Right lung (tissue), 5 donors: ENCODE measurements around the gene SEPHS2. TPM values are rescaled to one million over a fixed set of nuclear protein-coding genes. Genes with fewer than 3 reads are reported as not detected.
A peak's percentile ranks its signal among the peaks of the same experiment; 100 is the strongest.

Source experiments
- DNase-seq, 2 donors: peaks; one replicate each; pipeline ENCODE4 v3.0.0-alpha.2; 2013
- polyA plus RNA-seq, 5 donors: library from polyadenylated mRNA; unstranded; fragments of 120-200 nt; gene quantifications; one replicate each; pipeline versions ENCODE4 v1.2.1 to v1.2.3, GENCODE V29; 2013; ENCODE audit warnings: inconsistent platforms in 1 of 5, low replicate concordance in 1 of 5; ENCODE audit not compliant: insufficient read length in 5 of 5, insufficient read depth in 1 of 5

The SEPHS2 gene
- polyA plus RNA-seq, 5 donors = 30.6 to 34.1 (median 32.7) TPM

- no peak for DNase-seq
These were observed 10.8 kb downstream of the SEPHS2 start for GRCh38 chr16:30434852-30435251.

- no peak for DNase-seq
These were observed 15.2 kb downstream of the SEPHS2 start for GRCh38 chr16:30430428-30430970.

GRCh38 chr16:30429678-30430427, 15.8 kb downstream of the SEPHS2 start, which contains the start of gene DCTPP1:
TSS of gene DCTPP1 (minus strand) at chr16:30430030. CDS start at chr16:30429980, 50 bp downstream.
- peak; percentile 90 to 94 for DNase-seq

- DNase-seq = no peak
These were observed 16.3 kb downstream of the SEPHS2 start for GRCh38 chr16:30429418-30429677.

- no peak for DNase-seq
These were observed 17.6 kb downstream of the SEPHS2 start for GRCh38 chr16:30428055-30428454.

- no peak for DNase-seq
These were observed 24.7 kb downstream of the SEPHS2 start for GRCh38 chr16:30421010-30421409.

GRCh38 chr16:30418350-30419181, 27.1 kb downstream of the SEPHS2 start:
- no peak for DNase-seq

DNA sequence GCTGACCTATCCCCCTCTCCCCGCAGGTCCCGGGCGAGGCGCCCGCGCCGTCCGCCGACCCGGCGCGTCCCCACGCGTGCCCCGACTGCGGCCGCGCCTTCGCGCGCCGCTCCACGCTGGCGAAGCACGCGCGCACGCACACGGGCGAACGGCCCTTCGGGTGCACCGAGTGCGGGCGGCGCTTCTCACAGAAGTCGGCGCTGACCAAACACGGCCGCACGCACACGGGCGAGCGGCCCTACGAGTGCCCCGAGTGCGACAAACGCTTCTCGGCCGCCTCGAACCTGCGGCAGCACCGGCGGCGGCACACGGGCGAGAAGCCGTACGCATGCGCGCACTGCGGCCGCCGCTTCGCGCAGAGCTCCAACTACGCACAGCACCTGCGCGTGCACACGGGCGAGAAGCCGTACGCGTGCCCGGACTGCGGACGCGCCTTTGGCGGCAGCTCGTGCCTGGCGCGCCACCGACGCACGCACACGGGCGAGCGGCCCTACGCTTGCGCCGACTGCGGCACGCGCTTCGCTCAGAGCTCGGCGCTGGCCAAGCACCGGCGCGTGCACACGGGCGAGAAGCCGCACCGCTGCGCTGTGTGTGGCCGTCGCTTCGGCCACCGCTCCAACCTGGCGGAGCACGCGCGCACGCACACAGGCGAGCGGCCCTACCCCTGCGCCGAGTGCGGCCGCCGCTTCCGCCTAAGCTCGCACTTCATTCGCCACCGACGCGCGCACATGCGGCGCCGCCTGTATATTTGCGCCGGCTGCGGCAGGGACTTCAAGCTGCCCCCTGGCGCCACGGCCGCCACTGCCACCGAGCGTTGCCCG, 27.9 kb downstream of the SEPHS2 start:
- DNase-seq = peak; percentile 90 to 92

DNA sequence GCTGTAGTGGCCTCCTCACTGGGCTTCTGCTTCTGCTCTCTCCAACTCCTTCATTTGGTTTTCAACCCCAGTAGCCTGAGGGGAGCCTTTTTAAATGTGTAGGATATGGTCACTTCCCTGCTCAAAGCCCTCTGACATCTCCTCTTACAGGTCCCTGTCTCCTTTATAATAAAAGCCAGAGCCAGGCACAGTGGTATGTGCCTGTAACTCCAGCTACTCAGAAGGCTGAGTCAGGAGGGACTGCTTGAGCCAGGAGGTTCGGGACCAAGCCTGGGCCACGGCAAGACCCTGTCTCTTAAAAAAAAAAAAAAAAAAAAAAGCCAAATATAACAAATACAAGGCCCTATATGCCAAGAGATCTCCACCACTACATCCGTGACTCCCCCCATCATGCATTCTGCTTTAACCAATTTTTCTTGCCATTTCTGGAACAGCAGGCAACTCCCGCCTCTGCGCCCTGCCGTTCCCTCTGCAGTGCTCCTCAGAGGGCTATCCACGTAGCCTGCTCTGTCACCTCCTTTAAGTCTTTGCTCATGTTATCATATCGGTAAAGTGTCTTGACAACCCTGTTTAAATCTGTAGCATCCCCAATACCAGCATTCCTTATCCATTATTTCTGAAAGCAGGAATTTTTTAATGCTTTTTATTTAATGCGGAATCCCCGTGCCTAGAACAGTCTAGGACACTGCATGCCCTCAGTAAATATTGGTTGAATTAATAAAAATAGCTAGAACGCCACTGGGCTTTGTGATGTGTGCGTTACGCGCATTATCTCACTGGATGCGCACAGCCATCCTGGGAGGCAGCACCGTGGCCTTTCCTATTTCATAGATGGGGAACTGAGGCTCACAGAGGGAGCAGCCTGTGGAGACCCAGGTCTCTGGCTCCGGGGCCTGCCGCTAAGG, 28.8 kb downstream of the SEPHS2 start:
- no peak for DNase-seq

DNA sequence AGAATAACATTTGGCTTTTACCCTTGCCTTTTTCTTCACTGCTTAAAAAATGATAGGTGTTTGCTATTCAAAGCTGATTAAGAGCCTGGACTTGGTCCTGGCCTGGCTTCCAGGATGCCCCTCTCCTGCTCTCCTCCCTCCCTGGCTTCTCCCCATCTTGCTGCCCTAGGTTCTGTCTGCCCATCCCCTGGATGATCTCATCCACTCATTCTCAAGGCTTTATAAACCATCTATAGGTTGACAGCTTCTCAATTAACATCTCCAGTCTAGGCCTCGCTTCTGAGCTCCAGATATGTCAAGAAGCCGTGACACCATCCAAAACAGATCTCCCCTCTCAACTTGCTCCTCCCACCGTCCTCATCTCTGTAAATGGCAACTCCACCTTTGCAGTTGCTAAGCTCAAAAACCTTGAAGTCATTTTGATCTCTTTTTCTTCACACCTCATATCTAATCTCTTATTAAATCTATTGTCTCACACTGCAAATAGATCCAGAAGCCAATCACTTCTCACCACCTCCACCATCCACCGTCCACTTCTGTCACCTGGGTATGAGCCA, 29.5 kb downstream of the SEPHS2 start:
- no peak for DNase-seq

- no peak for DNase-seq
These were observed 31.5 kb downstream of the SEPHS2 start for GRCh38 chr16:30414159-30414558.

DNA sequence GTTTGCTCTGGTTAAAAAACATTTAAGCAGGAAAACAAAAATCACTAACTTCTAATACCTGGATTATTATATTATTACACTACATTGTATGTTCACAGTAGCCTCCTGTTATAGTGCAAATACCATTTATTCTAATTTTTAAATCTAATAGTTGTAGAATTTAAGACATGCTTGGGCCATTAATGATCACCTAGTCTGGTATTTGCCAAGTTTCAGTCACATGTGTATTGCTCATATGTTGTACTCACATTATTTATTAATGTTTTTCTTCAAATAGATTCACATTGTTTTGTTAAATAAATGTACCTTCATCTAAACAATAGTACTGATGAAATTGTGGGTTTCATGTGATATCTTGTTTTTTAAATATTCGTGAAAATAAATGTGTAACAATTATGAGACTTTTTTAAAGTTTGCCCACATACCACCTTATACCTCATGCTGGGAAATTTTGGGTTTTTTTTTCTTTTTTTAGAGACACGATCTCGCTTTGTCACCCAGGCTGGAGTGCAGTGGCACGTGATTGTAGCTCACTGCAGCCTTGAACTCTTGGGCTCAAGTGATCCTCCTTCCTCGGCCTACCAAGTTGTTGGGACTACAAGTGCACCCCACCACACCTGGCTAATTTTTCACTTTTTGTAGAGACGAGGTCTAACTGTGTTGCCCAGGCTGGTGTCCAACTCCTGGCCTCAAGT, 32.4 kb downstream of the SEPHS2 start:
- no peak for DNase-seq

DNA sequence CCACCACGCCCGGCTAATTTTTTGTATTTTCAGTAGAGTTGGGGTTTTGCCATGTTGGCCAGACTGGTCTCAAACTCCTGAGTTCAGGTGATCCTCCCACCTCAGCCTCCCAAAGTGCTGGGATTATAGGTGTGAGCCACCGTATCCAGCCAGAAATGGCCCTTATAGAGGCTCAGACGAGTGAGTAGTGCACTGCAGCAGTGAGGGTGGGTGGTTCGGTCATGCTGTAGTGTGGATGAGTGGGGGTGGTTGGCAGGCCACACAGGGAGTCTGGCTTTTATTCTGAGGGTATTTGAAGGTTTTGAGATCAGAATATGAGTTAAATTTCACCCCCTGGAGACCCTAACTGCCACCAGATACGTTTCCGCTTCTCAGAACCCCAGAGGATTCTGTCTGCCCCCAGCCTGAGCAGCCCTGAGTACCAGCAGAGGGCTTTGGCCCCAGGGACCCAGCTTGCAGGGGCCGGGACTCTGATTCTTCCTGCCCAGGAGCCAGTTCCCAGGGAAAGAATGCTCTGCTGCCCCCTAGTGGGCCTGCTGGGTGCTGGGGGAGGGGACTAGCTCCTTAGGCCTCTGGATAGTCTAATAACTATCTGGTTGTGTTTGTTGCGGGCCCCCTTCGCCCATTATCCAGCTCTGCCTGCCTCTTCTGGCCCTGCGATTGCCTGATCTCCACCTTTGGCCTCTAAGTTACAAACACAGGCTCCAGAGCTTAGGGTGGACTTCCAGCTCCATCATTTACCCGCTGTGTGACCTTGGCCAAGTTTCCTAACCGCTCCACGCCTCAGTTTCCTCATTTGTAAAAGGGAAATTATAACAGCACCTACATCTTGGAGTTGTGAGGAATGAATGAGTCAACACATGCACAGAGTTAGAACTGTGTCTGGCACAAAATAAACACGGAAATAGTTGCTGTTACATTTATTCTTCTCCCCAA, 36.3 kb downstream of the SEPHS2 start:
- peak; percentile 76 to 86 for DNase-seq

GRCh38 chr16:30407804-30408534, 37.7 kb downstream of the SEPHS2 start:
- peak in 1 of 2 donors; percentile 57 for DNase-seq

DNA sequence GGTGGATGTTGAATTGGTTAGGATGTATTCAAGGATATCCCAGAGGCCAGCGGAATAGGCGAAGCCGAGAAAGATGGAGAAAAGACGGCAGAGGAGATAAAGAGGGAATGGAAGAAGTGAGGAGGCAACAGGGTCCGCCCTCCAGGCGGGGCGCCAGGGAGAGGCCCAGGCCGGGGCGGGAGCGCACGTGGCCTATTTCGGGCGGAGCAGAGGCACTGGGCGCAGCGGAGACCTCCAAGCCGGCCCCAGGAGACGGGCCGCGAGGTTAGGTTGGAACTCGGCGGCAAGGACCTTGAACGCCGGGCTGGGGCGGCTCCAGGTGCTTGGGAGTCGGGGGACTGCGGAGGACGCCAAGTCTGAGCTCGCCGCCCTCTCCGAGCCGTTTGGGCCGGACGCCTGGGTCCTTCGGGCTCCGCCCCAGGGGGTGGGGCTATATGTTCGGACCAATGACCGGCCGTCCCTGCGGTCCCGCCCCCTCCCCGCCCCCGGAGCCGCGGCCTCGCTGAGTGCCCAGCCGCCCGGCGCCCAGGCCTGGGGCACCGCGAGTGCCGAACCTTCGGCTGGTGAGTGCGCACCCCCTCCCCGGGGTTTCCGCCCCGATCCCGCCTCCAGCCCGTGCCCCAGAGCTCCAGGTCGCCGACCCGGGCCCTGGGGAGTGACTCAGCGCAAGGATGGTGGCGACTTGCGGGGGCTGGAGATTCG, 38.4 kb downstream of the SEPHS2 start, which contains the start of gene ZNF771:
ZNF771 (plus strand) TSS at position 505 of the 702 bp plus-strand sequence. CDS start 448 bp downstream, outside the sequence.
- peak; percentile 90 to 93 for DNase-seq

- DNase-seq = no peak
These were observed 38.9 kb downstream of the SEPHS2 start for GRCh38 chr16:30406795-30407101.

DNA sequence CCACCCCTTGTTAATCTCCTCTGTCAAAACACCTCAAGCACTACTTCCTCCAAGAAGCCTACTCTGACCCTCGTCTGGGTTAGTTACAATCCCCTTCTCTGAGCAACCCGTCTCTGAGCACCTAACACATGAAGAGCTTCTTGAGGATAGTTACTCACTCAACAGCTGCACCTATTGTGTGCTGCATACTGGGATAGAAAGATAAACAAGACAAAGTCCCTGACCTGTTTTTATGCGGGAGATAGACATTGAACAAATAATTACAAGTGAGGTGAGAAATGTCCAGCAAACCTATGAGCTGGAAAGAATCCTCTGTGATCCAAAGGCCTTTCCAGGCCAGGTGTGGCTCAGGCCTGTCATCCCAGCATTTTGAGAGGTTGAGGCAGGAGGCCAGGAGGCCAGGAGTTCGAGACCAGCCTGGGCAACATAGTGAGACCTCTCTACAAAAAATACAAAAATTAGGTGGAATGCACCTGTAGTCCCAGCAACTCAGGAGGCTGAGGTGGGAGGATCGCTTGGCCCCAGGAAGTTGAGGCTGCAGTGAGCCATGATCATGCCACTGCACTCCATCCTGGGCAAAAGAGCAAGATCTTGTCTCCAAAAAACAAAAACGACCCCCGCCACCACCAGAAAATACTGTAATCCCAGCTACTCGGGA, 43.8 kb downstream of the SEPHS2 start:
- DNase-seq = no peak
